Measurements from ENCODE around the gene ABCF2.

GRCh38 chr7:151191544-151191943, 35.5 kb downstream of the ABCF2 start:
- TF ChIP-seq NFYA (IDR thresholded peaks at IDR 0.05; ENCODE audit: borderline replicate concordance, low read depth, low read length) = no peak
- TF ChIP-seq REST (IDR thresholded peaks at IDR 0.05; ENCODE audit: low read depth, low read length) = no peak
- TF ChIP-seq TCF12 (IDR thresholded peaks at IDR 0.05; ENCODE audit: low read depth, low read length) = no peak
- no peak for TF ChIP-seq RAD21 (IDR thresholded peaks at IDR 0.05; ENCODE audit: insufficient read depth, low read depth, low read length)
- no peak for TF ChIP-seq BACH1 (IDR thresholded peaks at IDR 0.05; ENCODE audit: borderline replicate concordance)
- no peak for TF ChIP-seq EZH2 (IDR thresholded peaks at IDR 0.05; ENCODE audit: borderline replicate concordance, control insufficient read depth, low read depth, low read length)
- TF ChIP-seq CTCF (IDR thresholded peaks at IDR 0.05 in 2 of 3, conservative IDR thresholded peaks at IDR 0.05 in 1 of 3; ENCODE audit: control insufficient read depth in 2 of 3, extremely low read depth in 1 of 3, insufficient read depth in 1 of 3, low read depth in 3 of 3, low read length in 3 of 3) = no peak
- TF ChIP-seq E2F4 (IDR thresholded peaks at IDR 0.05; ENCODE audit: low read depth, low read length) = no peak
- TF ChIP-seq MXI1 (IDR thresholded peaks at IDR 0.05; ENCODE audit: low read depth, low read length) = no peak
- TF ChIP-seq POLR2A (IDR thresholded peaks at IDR 0.05; ENCODE audit: low read depth, low read length) = no peak
- no peak for TF ChIP-seq SMC3 (IDR thresholded peaks at IDR 0.05; ENCODE audit: borderline replicate concordance, low read length)
- TF ChIP-seq CHD1 (IDR thresholded peaks at IDR 0.05; ENCODE audit: low read depth, low read length) = no peak
- no peak for TF ChIP-seq USF2 (IDR thresholded peaks at IDR 0.05; ENCODE audit: borderline replicate concordance, low read depth, low read length)
- TF ChIP-seq TCF3 (IDR thresholded peaks at IDR 0.05; ENCODE audit: borderline replicate concordance, insufficient read depth, low read depth, low read length) = no peak
